NCI-H2196 (cell line): ENCODE measurements around the gene PFKFB3.
"Not testable (repeated sequence)": the region's sequence is repeated elsewhere in the genome, so short reads cannot be mapped to it uniquely, and the experiment has no call there.

Experiments used
- DNase-seq: peaks from one replicate; lab custom pipeline; 2025; ENCODE audit not compliant: unreplicated experiment; lab: John Stamatoyannopoulos, UW

PFKFB3 gene

GRCh38 chr10:6202684-6203330 lies at the start of gene PFKFB3:
Gene PFKFB3 (plus strand): TSS chr10:6202932. CDS start chr10:6203261, 329 bp downstream.
- peak; percentile 76 for DNase-seq

GRCh38 chr10:6153845-6154244 lies 48.9 kb upstream of the PFKFB3 start:
- no peak for DNase-seq

GRCh38 chr10:6154566-6154965 lies 48.2 kb upstream of the PFKFB3 start:
- no peak for DNase-seq

- no peak for DNase-seq
Observed at GRCh38 chr10:6158276-6158675, 44.5 kb upstream of the PFKFB3 start.

- no peak for DNase-seq
Observed at GRCh38 chr10:6161921-6162320, 40.8 kb upstream of the PFKFB3 start.

GRCh38 chr10:6162589-6163356 lies 40.0 kb upstream of the PFKFB3 start:
- DNase-seq = no peak

GRCh38 chr10:6163364-6164270 lies 39.1 kb upstream of the PFKFB3 start:
- DNase-seq = peak; percentile 81

- no peak for DNase-seq
Observed at GRCh38 chr10:6164271-6165095, 38.2 kb upstream of the PFKFB3 start.

GRCh38 chr10:6165221-6165725 lies 37.5 kb upstream of the PFKFB3 start:
- DNase-seq = no peak

GRCh38 chr10:6165933-6166332 lies 36.8 kb upstream of the PFKFB3 start:
- not testable (repeated sequence) for DNase-seq

- no peak for DNase-seq
Observed at GRCh38 chr10:6167456-6167855, 35.3 kb upstream of the PFKFB3 start.

- no peak for DNase-seq
Observed at GRCh38 chr10:6168084-6168483, 34.6 kb upstream of the PFKFB3 start.

- DNase-seq = no peak
Observed at GRCh38 chr10:6170638-6171037, 32.1 kb upstream of the PFKFB3 start.

GRCh38 chr10:6171881-6172695 lies 30.6 kb upstream of the PFKFB3 start:
- DNase-seq = no peak

GRCh38 chr10:6173203-6173602 lies 29.5 kb upstream of the PFKFB3 start:
- no peak for DNase-seq

- no peak for DNase-seq
Observed at GRCh38 chr10:6174201-6174874, 28.4 kb upstream of the PFKFB3 start.

- DNase-seq = no peak
Observed at GRCh38 chr10:6175329-6176055, 27.2 kb upstream of the PFKFB3 start.

GRCh38 chr10:6176691-6177231 lies 26.0 kb upstream of the PFKFB3 start:
- no peak for DNase-seq
